GM18870 (cell line): ENCODE data around the gene NAIF1.
"Not testable (repeated sequence)": the region's sequence is repeated elsewhere in the genome, so short reads cannot be mapped to it uniquely, and the experiment has no call there.

ENCODE experiments used
- ATAC-seq: cut with Tn5 transposase; IDR thresholded peaks from one replicate; pipeline ENCODE4 v1.9.1; 2021; ENCODE audit warnings: moderate library complexity; ENCODE audit not compliant: unreplicated experiment

NAIF1 gene

GRCh38 chr9:128066713-128067644, at the start of gene NAIF1:
Gene NAIF1 (minus strand): TSS chr9:128067320. CDS start chr9:128067101, 219 bp downstream.
- peak; percentile 81 for ATAC-seq

GRCh38 chr9:128116104-128117083, 49.3 kb upstream of the NAIF1 start:
- ATAC-seq, result no peak

GRCh38 chr9:128115187-128116103, 48.3 kb upstream of the NAIF1 start:
- no peak for ATAC-seq

- ATAC-seq, result no peak
Measured at GRCh38 chr9:128114326-128115186, 47.4 kb upstream of the NAIF1 start.

GRCh38 chr9:128113526-128114325, 46.6 kb upstream of the NAIF1 start:
- no peak for ATAC-seq

GRCh38 chr9:128111726-128112125, 44.6 kb upstream of the NAIF1 start:
- ATAC-seq, result not testable (repeated sequence)

- ATAC-seq, result no peak
Measured at GRCh38 chr9:128109050-128109709, 42.1 kb upstream of the NAIF1 start.

- no peak for ATAC-seq
Measured at GRCh38 chr9:128108269-128109049, 41.3 kb upstream of the NAIF1 start.

GRCh38 chr9:128107468-128108268, 40.5 kb upstream of the NAIF1 start:
- no peak for ATAC-seq

- ATAC-seq, result no peak
Measured at GRCh38 chr9:128106940-128107467, 39.9 kb upstream of the NAIF1 start.

- ATAC-seq, result no peak
Measured at GRCh38 chr9:128106181-128106939, 39.2 kb upstream of the NAIF1 start.

GRCh38 chr9:128105538-128106175, 38.5 kb upstream of the NAIF1 start:
- ATAC-seq, result no peak

GRCh38 chr9:128104171-128104618, 37.1 kb upstream of the NAIF1 start:
- ATAC-seq, result no peak

- ATAC-seq, result no peak
Measured at GRCh38 chr9:128103589-128103962, 36.5 kb upstream of the NAIF1 start.
